Nephron (organoid): ENCODE data around the gene KCTD8.

Experiments used
- H3K27ac Mint-ChIP-seq, 3 experiments: 2 replicates each; pipeline ENCODE4 v1.8.0; 2020; ENCODE audit warnings: mixed read lengths in 3 of 3, mild to moderate bottlenecking in 2 of 3, moderate library complexity in 1 of 3
- H3K27me3 Mint-ChIP-seq: 2 replicates; pipeline ENCODE4 v1.8.0; 2021; ENCODE audit warnings: low read depth, mild to moderate bottlenecking, moderate library complexity, mixed read lengths
- H3K36me3 Mint-ChIP-seq: 2 replicates; pipeline ENCODE4 v1.8.0; 2020; ENCODE audit warnings: low read depth, mixed read lengths
- H3K4me1 Mint-ChIP-seq: 2 replicates; pipeline ENCODE4 v1.8.0; 2020; ENCODE audit warnings: mixed read lengths
- H3K4me3 Mint-ChIP-seq, 3 experiments: 2 replicates each; pipeline ENCODE4 v1.8.0; 2020; ENCODE audit warnings: mild to moderate bottlenecking in 3 of 3, mixed read lengths in 3 of 3, moderate library complexity in 2 of 3
- H3K9me3 Mint-ChIP-seq: 2 replicates; pipeline ENCODE4 v1.8.0; 2020; ENCODE audit warnings: mixed read lengths
- TF ChIP-seq, protein P1 (sequence below), 3 experiments: fragments of 200-600 bp; sonication (generic); IDR thresholded peaks; one replicate each; pipeline ENCODE4 v1.5.0; 2021; ENCODE audit warnings: antibody characterized with exemption in 3 of 3; ENCODE audit not compliant: unreplicated experiment in 3 of 3

The KCTD8 gene

DNA sequence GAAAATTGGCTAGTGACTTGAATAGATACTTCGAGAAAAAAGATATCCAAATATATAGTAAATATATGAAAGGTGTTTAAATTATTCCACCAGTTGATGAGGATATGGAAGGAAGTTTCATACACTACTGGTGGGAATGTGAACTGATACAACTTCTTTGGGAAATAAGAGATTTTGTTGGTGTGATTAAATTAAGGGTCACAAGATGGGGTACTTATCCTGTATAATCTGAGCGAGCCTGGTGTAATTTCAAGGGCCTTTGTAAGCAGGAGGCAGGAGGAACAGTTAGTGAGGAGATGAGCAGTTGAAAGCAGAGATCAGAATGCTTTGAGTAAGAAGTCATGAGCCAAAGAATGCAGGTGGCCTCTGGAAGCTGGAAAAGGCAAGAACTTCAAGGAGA lies 192.2 kb downstream of the KCTD8 start:
- H3K4me1 Mint-ChIP-seq: no peaks in the 10 kb centered on the region

GRCh38 chr4:44237643-44238042 lies 211.0 kb downstream of the KCTD8 start:
- Mint-ChIP-seq H3K27ac (no peak overlapping the region), H3K4me3 (no peak overlapping the region), H3K36me3 (no peaks in the 10 kb centered on the region), H3K9me3 (no peaks in the 10 kb centered on the region), H3K4me1 (no peaks in the 10 kb centered on the region), H3K27me3 (no peaks in the 10 kb centered on the region)
- TF ChIP-seq, protein P1, sequence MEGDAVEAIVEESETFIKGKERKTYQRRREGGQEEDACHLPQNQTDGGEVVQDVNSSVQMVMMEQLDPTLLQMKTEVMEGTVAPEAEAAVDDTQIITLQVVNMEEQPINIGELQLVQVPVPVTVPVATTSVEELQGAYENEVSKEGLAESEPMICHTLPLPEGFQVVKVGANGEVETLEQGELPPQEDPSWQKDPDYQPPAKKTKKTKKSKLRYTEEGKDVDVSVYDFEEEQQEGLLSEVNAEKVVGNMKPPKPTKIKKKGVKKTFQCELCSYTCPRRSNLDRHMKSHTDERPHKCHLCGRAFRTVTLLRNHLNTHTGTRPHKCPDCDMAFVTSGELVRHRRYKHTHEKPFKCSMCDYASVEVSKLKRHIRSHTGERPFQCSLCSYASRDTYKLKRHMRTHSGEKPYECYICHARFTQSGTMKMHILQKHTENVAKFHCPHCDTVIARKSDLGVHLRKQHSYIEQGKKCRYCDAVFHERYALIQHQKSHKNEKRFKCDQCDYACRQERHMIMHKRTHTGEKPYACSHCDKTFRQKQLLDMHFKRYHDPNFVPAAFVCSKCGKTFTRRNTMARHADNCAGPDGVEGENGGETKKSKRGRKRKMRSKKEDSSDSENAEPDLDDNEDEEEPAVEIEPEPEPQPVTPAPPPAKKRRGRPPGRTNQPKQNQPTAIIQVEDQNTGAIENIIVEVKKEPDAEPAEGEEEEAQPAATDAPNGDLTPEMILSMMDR (IDR thresholded peaks at IDR 0.05; ENCODE audit: unreplicated experiment in 3 of 3): no peak

More for the DNA sequence above, 192.2 kb downstream of the KCTD8 start:
- no peaks in the 10 kb centered on the region for H3K9me3 Mint-ChIP-seq
- H3K27me3 Mint-ChIP-seq: no peaks in the 10 kb centered on the region
- TF ChIP-seq, protein P1 (IDR thresholded peaks at IDR 0.05; ENCODE audit: unreplicated experiment in 3 of 3): no peak
- H3K36me3 Mint-ChIP-seq: no peaks in the 10 kb centered on the region
- H3K4me3 Mint-ChIP-seq: no peak overlapping the region
- H3K27ac Mint-ChIP-seq: no peak overlapping the region

GRCh38 chr4:44235897-44236296 lies 212.7 kb downstream of the KCTD8 start:
- H3K36me3 Mint-ChIP-seq: no peaks in the 10 kb centered on the region
- H3K27ac Mint-ChIP-seq: no peak overlapping the region
- TF ChIP-seq, protein P1 (IDR thresholded peaks at IDR 0.05; ENCODE audit: unreplicated experiment in 3 of 3): no peak
- H3K4me1 Mint-ChIP-seq: no peaks in the 10 kb centered on the region
- H3K4me3 Mint-ChIP-seq: no peak overlapping the region
- no peaks in the 10 kb centered on the region for H3K27me3 Mint-ChIP-seq
- H3K9me3 Mint-ChIP-seq: no peaks in the 10 kb centered on the region

DNA sequence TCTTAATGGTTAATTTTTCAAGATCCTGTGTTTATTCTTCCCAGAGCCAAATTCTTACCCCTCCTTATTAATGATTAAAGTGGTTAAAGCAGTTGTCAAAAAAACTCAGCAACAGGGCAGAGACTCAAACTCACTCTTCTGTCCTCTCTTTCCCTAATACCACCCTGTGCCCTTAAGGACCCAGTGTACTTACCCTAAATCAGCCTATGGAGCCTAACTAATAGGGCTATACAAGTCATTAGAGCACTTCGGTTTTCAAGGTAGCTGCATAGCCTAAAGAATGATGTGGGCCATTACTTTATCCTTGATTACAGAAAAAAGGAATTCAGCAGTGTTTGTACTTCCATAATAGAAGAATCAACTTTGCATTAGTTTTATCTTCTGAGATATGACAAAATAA lies 216.3 kb downstream of the KCTD8 start:
- H3K36me3 Mint-ChIP-seq: no peaks in the 10 kb centered on the region

DNA sequence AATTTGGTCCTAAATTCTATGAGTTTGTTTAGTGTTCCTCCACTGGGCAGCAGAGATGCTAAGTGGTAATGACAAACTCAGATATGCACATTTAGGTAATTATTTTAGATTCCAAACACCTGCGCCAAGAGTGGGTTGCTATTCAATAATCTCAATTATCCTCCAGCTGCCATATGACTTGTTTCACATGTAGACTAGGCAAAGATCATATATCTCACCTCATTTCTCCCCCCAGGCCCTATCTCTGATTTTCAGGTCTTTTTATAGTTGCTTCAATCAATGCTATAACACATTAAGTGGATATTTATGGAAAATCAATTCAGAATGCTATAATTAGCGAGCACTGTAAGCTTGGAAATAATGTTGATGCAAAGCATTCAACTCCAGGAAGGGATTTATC lies 217.6 kb downstream of the KCTD8 start:
- Mint-ChIP-seq H3K27me3 (no peaks in the 10 kb centered on the region), H3K27ac (no peak overlapping the region), H3K4me1 (no peaks in the 10 kb centered on the region), H3K4me3 (no peak overlapping the region), H3K9me3 (no peaks in the 10 kb centered on the region), H3K36me3 (no peaks in the 10 kb centered on the region)
- TF ChIP-seq, protein P1 (IDR thresholded peaks at IDR 0.05; ENCODE audit: unreplicated experiment in 3 of 3): no peak

More for the DNA sequence above, 216.3 kb downstream of the KCTD8 start:
- H3K27ac Mint-ChIP-seq: no peak overlapping the region
- H3K27me3 Mint-ChIP-seq: no peaks in the 10 kb centered on the region
- no peaks in the 10 kb centered on the region for H3K4me1 Mint-ChIP-seq
- no peaks in the 10 kb centered on the region for H3K9me3 Mint-ChIP-seq
- H3K4me3 Mint-ChIP-seq: no peak overlapping the region
- TF ChIP-seq, protein P1 (IDR thresholded peaks at IDR 0.05; ENCODE audit: unreplicated experiment in 3 of 3): no peak

GRCh38 chr4:44228326-44228725 lies 220.3 kb downstream of the KCTD8 start:
- H3K36me3 Mint-ChIP-seq: no peaks in the 10 kb centered on the region
- no peak overlapping the region for H3K4me3 Mint-ChIP-seq
- H3K9me3 Mint-ChIP-seq: no peaks in the 10 kb centered on the region
- TF ChIP-seq, protein P1 (IDR thresholded peaks at IDR 0.05; ENCODE audit: unreplicated experiment in 3 of 3): no peak
- no peak overlapping the region for H3K27ac Mint-ChIP-seq
- H3K4me1 Mint-ChIP-seq: no peaks in the 10 kb centered on the region
- H3K27me3 Mint-ChIP-seq: no peaks in the 10 kb centered on the region
